ENCODE data around the gene PLAGL2. TPM values are rescaled to one million over a fixed set of nuclear protein-coding genes. Genes with fewer than 3 reads are reported as not detected.

PLAGL2 gene
- polyA plus RNA-seq, 1 experiment: 3.1 TPM

DNA sequence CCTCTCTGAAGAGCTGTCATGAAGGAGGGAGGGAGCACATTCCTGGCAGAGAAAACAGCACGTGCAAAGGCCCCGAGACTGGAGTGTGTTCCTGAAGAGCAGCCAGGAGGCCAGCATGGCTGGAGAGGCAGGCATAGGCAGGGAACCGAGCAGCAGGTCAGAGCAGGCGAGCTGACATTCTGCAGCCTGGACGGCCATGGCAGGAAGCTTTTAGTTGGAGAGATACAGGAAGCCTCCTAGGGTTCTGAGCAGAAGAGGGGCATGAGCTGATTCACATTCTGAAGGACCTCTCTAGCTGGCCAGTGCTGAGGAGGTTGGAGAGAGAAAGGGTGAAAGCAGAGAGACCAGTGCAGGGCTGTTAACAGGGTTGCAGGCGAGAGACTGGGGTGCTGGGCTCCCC is 29.9 kb upstream of the PLAGL2 start:
- Histone ChIP-seq H3K4me3 (ENCODE audit: low read depth, low read length) (no peak overlapping the region), H3K27me3 (ENCODE audit: control insufficient read depth, insufficient read depth, low read length) (no peaks in the 10 kb centered on the region), H3K36me3 (ENCODE audit: control insufficient read depth, insufficient read depth, low read length) (peaks cover 20% of the 10 kb centered on the region)
- ChIA-PET CTCF (interaction anchor here (0.6 to 0.7 kb wide), 2 partner anchors 33 to 219 kb away, joined by 3 read pairs; no protein-coding TSS in a partner anchor), POLR2A (no interaction called here)
- TF ChIP-seq, protein P1, sequence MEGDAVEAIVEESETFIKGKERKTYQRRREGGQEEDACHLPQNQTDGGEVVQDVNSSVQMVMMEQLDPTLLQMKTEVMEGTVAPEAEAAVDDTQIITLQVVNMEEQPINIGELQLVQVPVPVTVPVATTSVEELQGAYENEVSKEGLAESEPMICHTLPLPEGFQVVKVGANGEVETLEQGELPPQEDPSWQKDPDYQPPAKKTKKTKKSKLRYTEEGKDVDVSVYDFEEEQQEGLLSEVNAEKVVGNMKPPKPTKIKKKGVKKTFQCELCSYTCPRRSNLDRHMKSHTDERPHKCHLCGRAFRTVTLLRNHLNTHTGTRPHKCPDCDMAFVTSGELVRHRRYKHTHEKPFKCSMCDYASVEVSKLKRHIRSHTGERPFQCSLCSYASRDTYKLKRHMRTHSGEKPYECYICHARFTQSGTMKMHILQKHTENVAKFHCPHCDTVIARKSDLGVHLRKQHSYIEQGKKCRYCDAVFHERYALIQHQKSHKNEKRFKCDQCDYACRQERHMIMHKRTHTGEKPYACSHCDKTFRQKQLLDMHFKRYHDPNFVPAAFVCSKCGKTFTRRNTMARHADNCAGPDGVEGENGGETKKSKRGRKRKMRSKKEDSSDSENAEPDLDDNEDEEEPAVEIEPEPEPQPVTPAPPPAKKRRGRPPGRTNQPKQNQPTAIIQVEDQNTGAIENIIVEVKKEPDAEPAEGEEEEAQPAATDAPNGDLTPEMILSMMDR (IDR thresholded peaks at IDR 0.05; ENCODE audit: insufficient read depth, low read depth, low read length): no peak
- DNase-seq (ENCODE audit: low read depth): no peak

DNA sequence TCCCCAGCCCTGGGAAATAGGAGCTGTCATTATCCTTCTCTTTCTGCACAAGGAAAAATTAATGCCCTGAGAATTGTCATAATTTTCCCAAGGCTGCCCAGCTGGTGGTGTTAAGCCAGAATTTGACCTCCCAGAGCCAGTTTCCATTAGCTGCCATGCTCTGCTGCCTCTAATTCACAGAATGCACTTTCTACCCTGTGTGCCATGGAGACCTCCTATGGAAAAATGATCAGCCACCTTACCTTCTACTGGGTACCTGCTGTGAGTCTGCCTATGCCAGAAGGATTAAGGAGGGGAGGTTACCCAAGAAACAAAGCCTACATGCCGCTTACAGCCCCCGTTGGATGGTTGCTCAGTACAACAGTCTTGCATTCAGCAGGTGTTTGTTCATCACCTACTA is 29.3 kb upstream of the PLAGL2 start:
- TF ChIP-seq, protein P1 (IDR thresholded peaks at IDR 0.05; ENCODE audit: insufficient read depth, low read depth, low read length): no peak
- Histone ChIP-seq H3K4me3 (ENCODE audit: low read depth, low read length) (no peak overlapping the region), H3K36me3 (ENCODE audit: control insufficient read depth, insufficient read depth, low read length) (peaks cover 22% of the 10 kb centered on the region), H3K27me3 (ENCODE audit: control insufficient read depth, insufficient read depth, low read length) (no peaks in the 10 kb centered on the region)
- no peak for DNase-seq (ENCODE audit: low read depth)
- ChIA-PET POLR2A (no interaction called here), CTCF (interaction anchor here (0.6 to 1.8 kb wide), 2 partner anchors 18 to 220 kb away, joined by 3 to 5 read pairs; no protein-coding TSS in a partner anchor)

DNA sequence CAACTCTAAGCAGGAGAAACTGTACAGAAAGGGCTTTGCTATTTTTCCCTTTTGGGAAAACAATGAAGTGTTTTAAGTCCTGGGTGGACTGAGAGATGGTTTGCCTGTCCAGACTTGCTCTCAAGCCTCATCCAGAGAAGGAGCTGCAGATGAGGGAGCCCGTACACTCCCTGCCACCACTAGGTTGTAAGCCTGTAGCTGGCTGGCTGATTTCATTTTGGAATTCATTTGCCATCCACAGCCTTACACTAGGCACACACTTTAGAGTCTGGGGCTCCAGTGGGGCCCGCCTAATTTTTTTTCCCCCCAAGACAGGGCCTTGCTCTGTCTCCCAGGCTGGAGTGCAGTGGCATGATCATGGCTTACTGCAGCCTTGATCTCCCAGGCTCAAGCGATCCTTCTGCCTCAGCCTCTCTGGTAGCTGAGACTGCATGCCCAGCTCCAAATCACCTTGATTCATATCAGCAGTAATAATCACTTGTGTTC is 28.5 kb upstream of the PLAGL2 start:
- ChIA-PET POLR2A (no interaction called here), CTCF (interaction anchor here (0.6 to 1.8 kb wide), 2 partner anchors 18 to 247 kb away, joined by 4 to 5 read pairs; no protein-coding TSS in a partner anchor)
- no peak for DNase-seq (ENCODE audit: low read depth)
- H3K27me3 ChIP-seq (ENCODE audit: control insufficient read depth, insufficient read depth, low read length): no peaks in the 10 kb centered on the region
- H3K36me3 ChIP-seq (ENCODE audit: control insufficient read depth, insufficient read depth, low read length): peaks cover 23% of the 10 kb centered on the region
- TF ChIP-seq, protein P1 (IDR thresholded peaks at IDR 0.05; ENCODE audit: insufficient read depth, low read depth, low read length): no peak
- no peak overlapping the region for H3K4me3 ChIP-seq (ENCODE audit: low read depth, low read length)

DNA sequence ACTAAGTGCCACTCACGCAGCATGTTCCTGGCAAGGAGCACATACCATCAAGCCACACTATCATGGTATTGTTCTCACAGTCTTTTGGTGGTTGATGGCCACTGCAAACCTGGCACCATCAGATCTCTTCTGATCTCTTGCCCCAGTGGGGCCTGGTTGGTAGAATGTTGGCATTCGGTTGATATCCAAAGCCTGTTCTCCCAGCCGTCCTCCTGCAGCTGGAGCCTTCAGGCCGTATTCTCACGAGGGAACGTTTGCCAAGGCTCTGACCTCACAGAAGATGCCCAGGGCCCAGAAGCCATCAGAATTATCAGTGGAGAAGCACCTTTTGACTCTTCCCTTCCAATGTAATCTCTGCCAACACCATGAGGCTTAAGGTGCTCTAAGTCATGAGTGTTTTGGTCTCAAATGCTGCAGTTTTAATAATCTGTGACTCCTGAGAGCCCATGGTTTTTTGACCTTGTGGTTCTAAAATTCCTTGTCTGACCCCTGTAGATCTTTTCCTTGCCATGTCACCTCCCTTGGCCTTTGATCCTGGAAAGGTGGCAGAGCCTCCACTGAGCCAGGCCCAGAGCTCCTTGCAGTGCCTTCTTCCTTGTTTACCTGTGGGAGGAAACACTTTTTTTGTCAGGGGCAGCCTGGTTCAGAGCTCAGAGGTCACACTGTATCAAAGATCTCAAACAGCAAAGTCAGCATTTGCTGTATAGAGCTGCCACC is 27.9 kb upstream of the PLAGL2 start:
- Histone ChIP-seq H3K36me3 (ENCODE audit: control insufficient read depth, insufficient read depth, low read length) (peaks cover 23% of the 10 kb centered on the region), H3K4me3 (ENCODE audit: low read depth, low read length) (no peak overlapping the region), H3K27me3 (ENCODE audit: control insufficient read depth, insufficient read depth, low read length) (no peaks in the 10 kb centered on the region)
- DNase-seq (ENCODE audit: low read depth): no peak
- TF ChIP-seq, protein P1 (IDR thresholded peaks at IDR 0.05; ENCODE audit: insufficient read depth, low read depth, low read length): no peak
- CTCF ChIA-PET: interaction anchor here (0.6 to 1.8 kb wide), 2 partner anchors 17 to 248 kb away, joined by 4 to 5 read pairs; no protein-coding TSS in a partner anchor
- POLR2A ChIA-PET: no interaction called here

DNA sequence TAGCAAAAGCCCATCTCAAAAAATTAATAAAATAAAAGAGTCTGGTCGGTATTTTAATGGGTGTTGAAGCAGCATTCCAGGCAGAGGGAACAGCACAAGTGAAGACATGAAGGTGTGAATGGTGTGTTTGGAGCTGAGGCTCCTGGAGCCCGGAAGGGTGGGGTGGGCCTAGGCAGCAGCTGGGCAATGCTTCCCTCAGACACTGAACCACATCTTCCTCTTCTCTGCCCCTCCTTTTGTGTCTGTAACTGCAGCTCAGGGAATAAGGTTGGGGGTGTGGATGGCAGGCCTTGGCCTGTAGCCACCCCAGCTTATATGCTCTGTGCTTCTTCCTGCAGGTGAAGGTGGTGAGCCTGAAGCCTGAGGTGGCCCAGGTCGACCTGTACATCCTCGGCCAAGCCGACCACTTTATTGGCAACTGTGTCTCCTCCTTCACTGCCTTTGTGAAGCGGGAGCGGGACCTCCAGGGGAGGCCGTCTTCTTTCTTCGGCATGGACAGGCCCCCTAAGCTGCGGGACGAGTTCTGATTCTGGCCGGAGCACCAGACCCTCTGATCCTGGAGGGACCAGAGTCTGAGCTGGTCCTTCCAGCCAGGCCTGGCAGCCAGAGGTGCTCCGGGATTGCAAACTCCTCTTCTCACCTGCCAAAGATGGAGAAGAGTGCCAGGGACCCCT is 26.7 kb upstream of the PLAGL2 start:
- ChIA-PET POLR2A (no interaction called here), CTCF (no interaction called here)
- no peak for DNase-seq (ENCODE audit: low read depth)
- Histone ChIP-seq H3K27me3 (ENCODE audit: control insufficient read depth, insufficient read depth, low read length) (no peaks in the 10 kb centered on the region), H3K36me3 (ENCODE audit: control insufficient read depth, insufficient read depth, low read length) (peaks cover 25% of the 10 kb centered on the region), H3K4me3 (ENCODE audit: low read depth, low read length) (no peak overlapping the region)
- TF ChIP-seq, protein P1 (IDR thresholded peaks at IDR 0.05; ENCODE audit: insufficient read depth, low read depth, low read length): no peak

All from BJ (cell line).